Upper lobe of left lung (tissue), 4 donors: ENCODE data around the gene GABPB1.

Experiments used
- CTCF ChIP-seq, 6 experiments: fragments of 450-650 bp in 4 of 6; fragments of 200-600 bp in 2 of 6; sonication (generic) in 2 of 6; IDR thresholded peaks; one replicate each; pipeline ENCODE4 v1.5.1; 2016 to 2019; ENCODE audit warnings: antibody characterized with exemption in 6 of 6
- POLR2A ChIP-seq, 4 donors: fragments of 450-650 bp; IDR thresholded peaks; one replicate each; pipeline ENCODE4 v1.5.1; 2016 to 2017; ENCODE audit warnings: antibody characterized with exemption in 4 of 4, mild to moderate bottlenecking in 2 of 4
- POLR2AphosphoS5 ChIP-seq, 2 donors: sonication (generic); formaldehyde crosslinking; IDR thresholded peaks; one replicate each; pipeline ENCODE4 v1.5.1; 2017; ENCODE audit warnings: antibody characterized with exemption in 2 of 2

GRCh38 chr15:50295966-50296365, 59.0 kb downstream of the GABPB1 start:
- TF ChIP-seq CTCF (IDR thresholded peaks at IDR 0.05): no peak
- no peak for TF ChIP-seq POLR2A (IDR thresholded peaks at IDR 0.05)
- TF ChIP-seq POLR2AphosphoS5 (IDR thresholded peaks at IDR 0.05): no peak
